ENCODE results near the gene MAGI2. TPM values are rescaled to one million over a fixed set of nuclear protein-coding genes. Genes with fewer than 3 reads are reported as not detected.

The MAGI2 gene
- total RNA-seq, 2 donors from 2014 or later = 10.3 to 19.2 TPM

DNA sequence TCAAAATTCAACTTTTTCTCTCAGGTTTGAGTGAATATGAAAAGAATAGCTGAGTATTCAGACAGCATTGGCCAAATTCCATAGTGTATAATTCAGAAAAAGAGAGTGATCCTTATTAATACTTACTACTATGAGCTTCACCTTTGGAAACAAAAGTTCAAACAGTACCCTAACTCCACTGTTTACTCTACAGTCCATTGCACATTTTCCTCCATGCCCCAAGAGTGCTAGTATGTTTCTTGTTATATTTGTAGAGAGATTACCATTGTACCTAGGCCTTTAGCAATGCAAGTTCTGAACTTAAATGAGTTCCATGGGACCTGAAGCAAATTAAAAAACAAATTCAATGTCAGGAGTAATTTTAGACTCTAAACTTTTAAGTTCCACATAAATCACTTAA is 48.1 kb downstream of the MAGI2 start:
- H3K9ac ChIP-seq (ENCODE audit: extremely low read depth, low read length, poor library complexity, severe bottlenecking) = no peak overlapping the region

DNA sequence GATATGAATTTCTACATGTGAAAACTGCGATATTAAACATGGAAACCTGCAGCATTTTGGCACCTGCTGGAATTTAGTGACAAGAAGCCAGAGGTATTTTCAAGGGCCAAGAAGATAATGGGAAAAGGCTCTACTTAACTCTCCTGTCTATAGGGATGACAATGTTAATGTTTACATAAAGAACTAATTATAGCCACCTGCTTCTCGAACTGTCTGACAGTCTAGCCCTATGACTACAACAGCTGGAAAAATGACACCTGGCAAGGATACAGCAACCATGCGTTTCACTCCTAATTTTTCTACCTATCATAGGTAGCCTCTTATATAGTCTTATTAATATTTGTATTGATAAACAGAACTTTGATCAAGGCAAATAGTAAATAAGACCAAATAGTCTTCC is 49.6 kb downstream of the MAGI2 start:
- Histone ChIP-seq H3K27me3 (ENCODE audit: control insufficient read depth, insufficient read depth, low read length, poor library complexity, severe bottlenecking) (no peaks in the 10 kb centered on the region), H3K36me3 (ENCODE audit: control insufficient read depth, insufficient read depth, low read length) (no peaks in the 10 kb centered on the region), H3K4me1 (ENCODE audit: control insufficient read depth, insufficient read depth, low read length) (no peaks in the 10 kb centered on the region), H3K9me3 (ENCODE audit: control insufficient read depth, low read length) (no peaks in the 10 kb centered on the region), H3K27ac (ENCODE audit: low read depth, low read length) (no peak overlapping the region), H3K9ac (ENCODE audit: extremely low read depth, low read length, poor library complexity, severe bottlenecking) (no peak overlapping the region), H3K4me3 (ENCODE audit: low read length) (no peak overlapping the region)
- no peaks in the 10 kb centered on the region for H3K27me3 Mint-ChIP-seq (ENCODE audit: insufficient read depth)
- 84 to 88% methylated on average over 2 to 3 of the region's 3 CpGs for WGBS, 2 experiments (ENCODE audit: insufficient coverage in 1 of 2, insufficient read length in 1 of 2)
- TF ChIP-seq CTCF (conservative IDR thresholded peaks at IDR 0.05) = no peak
- no peak overlapping the region for H3K27ac Mint-ChIP-seq
- DNase-seq = no peak
- H3K9me3 Mint-ChIP-seq = no peaks in the 10 kb centered on the region
- H3K36me3 Mint-ChIP-seq (ENCODE audit: low read depth) = no peaks in the 10 kb centered on the region
- H3K4me3 Mint-ChIP-seq = no peak overlapping the region
- no peaks in the 10 kb centered on the region for H3K4me1 Mint-ChIP-seq

More for the DNA sequence above, 48.1 kb downstream of the MAGI2 start:
- H3K9me3 Mint-ChIP-seq = no peaks in the 10 kb centered on the region
- no peak for DNase-seq
- no peaks in the 10 kb centered on the region for H3K9me3 ChIP-seq (ENCODE audit: control insufficient read depth, low read length)
- no peaks in the 10 kb centered on the region for H3K27me3 ChIP-seq (ENCODE audit: control insufficient read depth, insufficient read depth, low read length, poor library complexity, severe bottlenecking)
- H3K4me3 ChIP-seq (ENCODE audit: low read length) = no peak overlapping the region
- no peaks in the 10 kb centered on the region for H3K27me3 Mint-ChIP-seq (ENCODE audit: insufficient read depth)
- no peak overlapping the region for H3K4me3 Mint-ChIP-seq
- H3K4me1 Mint-ChIP-seq = no peaks in the 10 kb centered on the region
- TF ChIP-seq CTCF (conservative IDR thresholded peaks at IDR 0.05) = no peak
- H3K36me3 ChIP-seq (ENCODE audit: control insufficient read depth, insufficient read depth, low read length) = no peaks in the 10 kb centered on the region
- H3K4me1 ChIP-seq (ENCODE audit: control insufficient read depth, insufficient read depth, low read length) = no peaks in the 10 kb centered on the region
- no peak overlapping the region for H3K27ac ChIP-seq (ENCODE audit: low read depth, low read length)
- H3K27ac Mint-ChIP-seq = no peak overlapping the region
- no peaks in the 10 kb centered on the region for H3K36me3 Mint-ChIP-seq (ENCODE audit: low read depth)

GRCh38 chr7:79403451-79403850 is 50.0 kb downstream of the MAGI2 start:
- no peak overlapping the region for H3K4me3 Mint-ChIP-seq
- Histone ChIP-seq H3K36me3 (ENCODE audit: control insufficient read depth, insufficient read depth, low read length) (no peaks in the 10 kb centered on the region), H3K9me3 (ENCODE audit: control insufficient read depth, low read length) (no peaks in the 10 kb centered on the region), H3K27me3 (ENCODE audit: control insufficient read depth, insufficient read depth, low read length, poor library complexity, severe bottlenecking) (no peaks in the 10 kb centered on the region), H3K4me1 (ENCODE audit: control insufficient read depth, insufficient read depth, low read length) (no peaks in the 10 kb centered on the region), H3K27ac (ENCODE audit: low read depth, low read length) (no peak overlapping the region), H3K4me3 (ENCODE audit: low read length) (no peak overlapping the region), H3K9ac (ENCODE audit: extremely low read depth, low read length, poor library complexity, severe bottlenecking) (no peak overlapping the region)
- DNase-seq = no peak
- H3K27ac Mint-ChIP-seq = no peak overlapping the region
- TF ChIP-seq CTCF (conservative IDR thresholded peaks at IDR 0.05) = no peak
- H3K9me3 Mint-ChIP-seq = no peaks in the 10 kb centered on the region
- WGBS, 2 experiments (ENCODE audit: insufficient coverage in 1 of 2, insufficient read length in 1 of 2) = 97 to 100% methylated on average over 1 to 2 of the region's 2 CpGs
- H3K4me1 Mint-ChIP-seq = no peaks in the 10 kb centered on the region
- H3K36me3 Mint-ChIP-seq (ENCODE audit: low read depth) = no peaks in the 10 kb centered on the region
- no peaks in the 10 kb centered on the region for H3K27me3 Mint-ChIP-seq (ENCODE audit: insufficient read depth)
